SK-N-SH treated with all-trans-retinoic acid at 6 μM for 48 hours (cell line): ENCODE data around the gene ADGRF5.
"Not testable (repeated sequence)": the region's sequence is repeated elsewhere in the genome, so short reads cannot be mapped to it uniquely, and the experiment has no call there.

Experiments
- ATAC-seq: fragments of 200-7000 bp; cut with Tn5 transposase; 3 replicates; pipeline ENCODE4 v1.9.1; 2020; ENCODE audit warnings: mild to moderate bottlenecking, moderate library complexity
- ARNTL ChIP-seq: fragments of 450-650 bp; formaldehyde crosslinking; IDR thresholded peaks from 2 replicates; pipeline ENCODE4 v1.5.0; 2020; ENCODE audit warnings: low read depth, mild to moderate bottlenecking, moderate library complexity, borderline replicate concordance
- BACH2 ChIP-seq: fragments of 250-450 bp; sonication (Bioruptor Pico); IDR thresholded peaks from 2 replicates; pipeline ENCODE4 v1.9.0; 2021; ENCODE audit warnings: mild to moderate bottlenecking, borderline replicate concordance
- CSDC2 ChIP-seq: fragments of 250-450 bp; sonication (Bioruptor Pico); IDR thresholded peaks from 2 replicates; pipeline ENCODE4 v1.5.0; 2020; ENCODE audit warnings: mild to moderate bottlenecking, moderate library complexity
- ESRRG ChIP-seq: fragments of 250-450 bp; sonication (Bioruptor Pico); IDR thresholded peaks from 2 replicates; pipeline ENCODE4 v1.6.1; 2021; ENCODE audit warnings: mild to moderate bottlenecking
- GLIS3 ChIP-seq: fragments of 250-450 bp; sonication (Bioruptor Pico); IDR thresholded peaks from 2 replicates; pipeline ENCODE4 v1.5.0; 2020; ENCODE audit warnings: mild to moderate bottlenecking, moderate library complexity
- ISL1 ChIP-seq: fragments of 250-450 bp; sonication (Bioruptor Pico); IDR thresholded peaks from 2 replicates; pipeline ENCODE4 v2.1.2; 2022; ENCODE audit warnings: mild to moderate bottlenecking, moderate library complexity
- OSR1 ChIP-seq: fragments of 250-450 bp; sonication (Bioruptor Pico); IDR thresholded peaks from 2 replicates; pipeline ENCODE4 v1.8.0; 2022; ENCODE audit warnings: moderate library complexity, mild to moderate bottlenecking, inconsistent platforms
- PPARA ChIP-seq: fragments of 250-450 bp; sonication (Bioruptor Pico); IDR thresholded peaks from 2 replicates; pipeline ENCODE4 v1.5.0; 2020; ENCODE audit warnings: mild to moderate bottlenecking, borderline replicate concordance
- RARB ChIP-seq: fragments of 250-450 bp; sonication (Bioruptor Pico); IDR thresholded peaks from 2 replicates; pipeline ENCODE4 v1.8.0; 2021; ENCODE audit warnings: mild to moderate bottlenecking, moderate library complexity
- ZC3H10 ChIP-seq: fragments of 250-450 bp; sonication (Bioruptor Pico); IDR thresholded peaks from 2 replicates; pipeline ENCODE4 v1.5.1; 2021; ENCODE audit warnings: mild to moderate bottlenecking, moderate library complexity
- ZFP3 ChIP-seq: fragments of 250-450 bp; sonication (Bioruptor Pico); IDR thresholded peaks from 2 replicates; pipeline ENCODE4 v1.5.0; 2020; ENCODE audit warnings: mild to moderate bottlenecking, moderate library complexity
- ZFP30 ChIP-seq: fragments of 450-650 bp; formaldehyde crosslinking; IDR thresholded peaks from 2 replicates; pipeline ENCODE4 v1.5.0; 2022; ENCODE audit warnings: mild to moderate bottlenecking, moderate library complexity
- ZNF565 ChIP-seq: fragments of 450-650 bp; formaldehyde crosslinking; conservative IDR thresholded peaks from 2 replicates; pipeline ENCODE4 v1.5.0; 2020; ENCODE audit warnings: low read depth, mild to moderate bottlenecking, moderate library complexity
- ZNF70 ChIP-seq: fragments of 450-650 bp; formaldehyde crosslinking; IDR thresholded peaks from 2 replicates; pipeline ENCODE4 v1.5.0; 2020; ENCODE audit warnings: mild to moderate bottlenecking, moderate library complexity
- ZNF8 ChIP-seq: fragments of 450-650 bp; formaldehyde crosslinking; IDR thresholded peaks from 2 replicates; pipeline ENCODE4 v1.5.0; 2020; ENCODE audit warnings: mild to moderate bottlenecking, moderate library complexity
- TF ChIP-seq, protein P1 (sequence below): fragments of 250-450 bp; sonication (Bioruptor Pico); IDR thresholded peaks from 2 replicates; pipeline ENCODE4 v1.5.1; 2020; ENCODE audit warnings: low read depth, mild to moderate bottlenecking, moderate library complexity
- TF ChIP-seq, protein P2 (sequence below): fragments of 250-450 bp; sonication (Bioruptor Pico); IDR thresholded peaks from 2 replicates; pipeline ENCODE4 v1.8.0; 2020; ENCODE audit warnings: mild to moderate bottlenecking, moderate library complexity, borderline replicate concordance
- TF ChIP-seq, protein P3 (sequence below): fragments of 250-450 bp; sonication (Bioruptor Pico); IDR thresholded peaks from 2 replicates; pipeline ENCODE4 v1.5.1; 2021; ENCODE audit warnings: mild to moderate bottlenecking, moderate library complexity
- TF ChIP-seq, protein P4 (sequence below): fragments of 250-450 bp; sonication (Bioruptor Pico); IDR thresholded peaks from 2 replicates; pipeline ENCODE4 v1.8.0; 2021; ENCODE audit warnings: low read depth, mild to moderate bottlenecking, moderate library complexity, borderline replicate concordance
- TF ChIP-seq, protein P5 (sequence below): fragments of 250-450 bp; sonication (Bioruptor Pico); IDR thresholded peaks from 2 replicates; pipeline ENCODE4 v1.5.0; 2020; ENCODE audit warnings: mild to moderate bottlenecking, moderate library complexity

ADGRF5 gene

DNA sequence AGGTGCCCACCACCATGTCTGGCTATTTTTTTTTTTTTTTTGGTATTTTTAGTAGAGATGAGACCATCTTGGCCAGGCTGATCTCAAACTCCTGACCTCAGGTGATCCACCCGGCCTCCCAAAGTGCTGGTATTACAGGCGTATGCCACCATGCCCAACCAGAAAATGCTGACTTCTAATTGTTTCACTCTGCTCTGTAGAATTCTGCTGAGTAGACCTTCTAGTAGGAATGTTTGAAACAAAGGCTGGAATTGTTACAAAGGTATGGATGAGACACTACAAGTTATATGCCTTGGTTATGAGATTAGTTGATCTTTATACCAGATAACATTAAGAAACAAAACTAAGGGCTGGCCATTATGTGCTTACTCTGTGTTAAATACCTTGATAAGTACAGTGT is 83.7 kb downstream of the ADGRF5 start (continued):
- TF ChIP-seq BACH2 (CRISPR knock-in tag) (no peak), ZFP3 (CRISPR knock-in tag) (no peak), ZNF565 (CRISPR knock-in tag) (no peak), ZFP30 (CRISPR knock-in tag) (no peak)

DNA sequence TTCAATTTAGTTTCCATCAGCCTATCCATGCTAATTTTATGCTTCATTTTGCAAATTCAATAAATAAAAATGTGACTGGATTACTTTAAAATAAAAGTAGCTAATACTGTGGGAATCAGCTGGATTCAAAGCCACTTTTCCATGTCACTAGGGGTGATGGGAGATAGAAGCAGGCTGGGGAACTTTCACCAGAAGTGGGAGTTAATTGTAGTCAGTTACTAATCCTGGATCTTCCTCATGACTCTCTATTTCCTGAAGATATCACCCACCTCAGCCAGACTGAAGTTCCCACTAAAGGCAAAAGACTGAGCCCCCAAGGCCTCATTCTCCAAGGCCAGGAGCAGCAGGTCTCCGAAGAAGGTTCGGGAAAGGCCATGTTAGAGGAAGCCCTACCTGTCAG is 86.7 kb downstream of the ADGRF5 start:
- not testable (repeated sequence) for ATAC-seq

DNA sequence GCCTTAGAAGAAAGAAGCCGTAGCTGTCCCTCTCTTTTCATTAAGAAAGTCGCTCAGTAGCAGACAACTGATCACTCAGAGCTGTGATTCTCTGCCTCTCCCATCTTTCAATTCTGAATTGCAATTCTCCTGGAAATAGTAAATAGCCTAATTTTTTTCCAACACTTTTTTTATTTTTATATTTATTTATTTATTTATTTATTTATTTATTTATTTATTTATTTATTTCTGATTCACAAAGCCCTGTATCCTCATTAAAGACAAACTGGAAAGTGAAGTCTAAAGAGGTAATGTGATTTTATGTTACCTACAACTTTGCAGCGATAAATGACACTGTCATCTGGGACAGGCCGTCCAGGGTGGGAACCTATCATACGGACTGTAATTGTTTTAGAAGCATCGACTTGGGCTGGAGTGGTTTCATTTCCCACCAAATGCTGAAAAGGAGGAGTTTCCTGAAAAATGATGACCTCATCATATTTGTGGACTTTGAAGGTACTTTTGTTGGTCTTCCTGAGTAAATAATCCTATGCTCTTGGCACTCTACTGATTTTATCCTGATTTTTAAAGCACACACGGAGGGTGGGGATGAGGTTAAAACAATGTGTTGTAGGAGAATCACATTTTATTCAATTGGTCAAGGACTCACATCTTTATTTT is 87.4 kb downstream of the ADGRF5 start:
- not testable (repeated sequence) for ATAC-seq

DNA sequence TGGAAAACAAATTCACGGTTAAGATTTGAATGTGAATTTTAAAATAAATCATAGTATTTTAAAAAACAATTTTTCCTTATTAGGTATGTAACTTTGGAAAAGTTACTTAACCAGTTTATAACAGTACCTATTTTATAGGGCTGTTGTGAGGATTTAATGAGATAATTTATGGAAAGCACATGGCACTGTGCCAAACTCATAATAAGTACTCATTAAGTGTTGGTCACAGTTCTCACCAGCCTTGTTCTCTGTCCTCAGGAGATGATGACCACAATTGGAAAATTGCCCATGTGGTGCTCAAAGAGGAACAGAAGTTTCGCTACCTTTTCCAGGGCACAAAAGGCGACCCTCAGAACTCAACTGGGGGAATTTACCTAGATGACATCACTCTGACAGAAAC is 88.9 kb downstream of the ADGRF5 start:
- no peak for ATAC-seq
- TF ChIP-seq OSR1 (CRISPR knock-in tag): no peak
- TF ChIP-seq BACH2 (CRISPR knock-in tag): no peak
- TF ChIP-seq RARB (CRISPR knock-in tag): no peak
- TF ChIP-seq, protein P1, sequence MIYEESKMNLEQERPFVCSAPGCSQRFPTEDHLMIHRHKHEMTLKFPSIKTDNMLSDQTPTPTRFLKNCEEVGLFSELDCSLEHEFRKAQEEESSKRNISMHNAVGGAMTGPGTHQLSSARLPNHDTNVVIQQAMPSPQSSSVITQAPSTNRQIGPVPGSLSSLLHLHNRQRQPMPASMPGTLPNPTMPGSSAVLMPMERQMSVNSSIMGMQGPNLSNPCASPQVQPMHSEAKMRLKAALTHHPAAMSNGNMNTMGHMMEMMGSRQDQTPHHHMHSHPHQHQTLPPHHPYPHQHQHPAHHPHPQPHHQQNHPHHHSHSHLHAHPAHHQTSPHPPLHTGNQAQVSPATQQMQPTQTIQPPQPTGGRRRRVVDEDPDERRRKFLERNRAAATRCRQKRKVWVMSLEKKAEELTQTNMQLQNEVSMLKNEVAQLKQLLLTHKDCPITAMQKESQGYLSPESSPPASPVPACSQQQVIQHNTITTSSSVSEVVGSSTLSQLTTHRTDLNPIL (CRISPR knock-in tag): no peak
- TF ChIP-seq, protein P2, sequence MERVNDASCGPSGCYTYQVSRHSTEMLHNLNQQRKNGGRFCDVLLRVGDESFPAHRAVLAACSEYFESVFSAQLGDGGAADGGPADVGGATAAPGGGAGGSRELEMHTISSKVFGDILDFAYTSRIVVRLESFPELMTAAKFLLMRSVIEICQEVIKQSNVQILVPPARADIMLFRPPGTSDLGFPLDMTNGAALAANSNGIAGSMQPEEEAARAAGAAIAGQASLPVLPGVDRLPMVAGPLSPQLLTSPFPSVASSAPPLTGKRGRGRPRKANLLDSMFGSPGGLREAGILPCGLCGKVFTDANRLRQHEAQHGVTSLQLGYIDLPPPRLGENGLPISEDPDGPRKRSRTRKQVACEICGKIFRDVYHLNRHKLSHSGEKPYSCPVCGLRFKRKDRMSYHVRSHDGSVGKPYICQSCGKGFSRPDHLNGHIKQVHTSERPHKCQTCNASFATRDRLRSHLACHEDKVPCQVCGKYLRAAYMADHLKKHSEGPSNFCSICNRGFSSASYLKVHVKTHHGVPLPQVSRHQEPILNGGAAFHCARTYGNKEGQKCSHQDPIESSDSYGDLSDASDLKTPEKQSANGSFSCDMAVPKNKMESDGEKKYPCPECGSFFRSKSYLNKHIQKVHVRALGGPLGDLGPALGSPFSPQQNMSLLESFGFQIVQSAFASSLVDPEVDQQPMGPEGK (CRISPR knock-in tag): no peak
- TF ChIP-seq PPARA: no peak
- no peak for TF ChIP-seq ZC3H10
- TF ChIP-seq, protein P3, sequence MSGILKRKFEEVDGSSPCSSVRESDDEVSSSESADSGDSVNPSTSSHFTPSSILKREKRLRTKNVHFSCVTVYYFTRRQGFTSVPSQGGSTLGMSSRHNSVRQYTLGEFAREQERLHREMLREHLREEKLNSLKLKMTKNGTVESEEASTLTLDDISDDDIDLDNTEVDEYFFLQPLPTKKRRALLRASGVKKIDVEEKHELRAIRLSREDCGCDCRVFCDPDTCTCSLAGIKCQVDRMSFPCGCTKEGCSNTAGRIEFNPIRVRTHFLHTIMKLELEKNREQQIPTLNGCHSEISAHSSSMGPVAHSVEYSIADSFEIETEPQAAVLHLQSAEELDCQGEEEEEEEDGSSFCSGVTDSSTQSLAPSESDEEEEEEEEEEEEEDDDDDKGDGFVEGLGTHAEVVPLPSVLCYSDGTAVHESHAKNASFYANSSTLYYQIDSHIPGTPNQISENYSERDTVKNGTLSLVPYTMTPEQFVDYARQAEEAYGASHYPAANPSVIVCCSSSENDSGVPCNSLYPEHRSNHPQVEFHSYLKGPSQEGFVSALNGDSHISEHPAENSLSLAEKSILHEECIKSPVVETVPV (CRISPR knock-in tag): no peak
- TF ChIP-seq, protein P4, sequence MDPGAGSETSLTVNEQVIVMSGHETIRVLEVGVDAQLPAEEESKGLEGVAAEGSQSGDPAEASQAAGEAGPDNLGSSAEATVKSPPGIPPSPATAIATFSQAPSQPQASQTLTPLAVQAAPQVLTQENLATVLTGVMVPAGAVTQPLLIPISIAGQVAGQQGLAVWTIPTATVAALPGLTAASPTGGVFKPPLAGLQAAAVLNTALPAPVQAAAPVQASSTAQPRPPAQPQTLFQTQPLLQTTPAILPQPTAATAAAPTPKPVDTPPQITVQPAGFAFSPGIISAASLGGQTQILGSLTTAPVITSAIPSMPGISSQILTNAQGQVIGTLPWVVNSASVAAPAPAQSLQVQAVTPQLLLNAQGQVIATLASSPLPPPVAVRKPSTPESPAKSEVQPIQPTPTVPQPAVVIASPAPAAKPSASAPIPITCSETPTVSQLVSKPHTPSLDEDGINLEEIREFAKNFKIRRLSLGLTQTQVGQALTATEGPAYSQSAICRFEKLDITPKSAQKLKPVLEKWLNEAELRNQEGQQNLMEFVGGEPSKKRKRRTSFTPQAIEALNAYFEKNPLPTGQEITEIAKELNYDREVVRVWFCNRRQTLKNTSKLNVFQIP (CRISPR knock-in tag): no peak
- no peak for TF ChIP-seq ZNF70 (CRISPR knock-in tag)
- TF ChIP-seq ZNF565 (CRISPR knock-in tag): no peak
- no peak for TF ChIP-seq ARNTL
- TF ChIP-seq, protein P5, sequence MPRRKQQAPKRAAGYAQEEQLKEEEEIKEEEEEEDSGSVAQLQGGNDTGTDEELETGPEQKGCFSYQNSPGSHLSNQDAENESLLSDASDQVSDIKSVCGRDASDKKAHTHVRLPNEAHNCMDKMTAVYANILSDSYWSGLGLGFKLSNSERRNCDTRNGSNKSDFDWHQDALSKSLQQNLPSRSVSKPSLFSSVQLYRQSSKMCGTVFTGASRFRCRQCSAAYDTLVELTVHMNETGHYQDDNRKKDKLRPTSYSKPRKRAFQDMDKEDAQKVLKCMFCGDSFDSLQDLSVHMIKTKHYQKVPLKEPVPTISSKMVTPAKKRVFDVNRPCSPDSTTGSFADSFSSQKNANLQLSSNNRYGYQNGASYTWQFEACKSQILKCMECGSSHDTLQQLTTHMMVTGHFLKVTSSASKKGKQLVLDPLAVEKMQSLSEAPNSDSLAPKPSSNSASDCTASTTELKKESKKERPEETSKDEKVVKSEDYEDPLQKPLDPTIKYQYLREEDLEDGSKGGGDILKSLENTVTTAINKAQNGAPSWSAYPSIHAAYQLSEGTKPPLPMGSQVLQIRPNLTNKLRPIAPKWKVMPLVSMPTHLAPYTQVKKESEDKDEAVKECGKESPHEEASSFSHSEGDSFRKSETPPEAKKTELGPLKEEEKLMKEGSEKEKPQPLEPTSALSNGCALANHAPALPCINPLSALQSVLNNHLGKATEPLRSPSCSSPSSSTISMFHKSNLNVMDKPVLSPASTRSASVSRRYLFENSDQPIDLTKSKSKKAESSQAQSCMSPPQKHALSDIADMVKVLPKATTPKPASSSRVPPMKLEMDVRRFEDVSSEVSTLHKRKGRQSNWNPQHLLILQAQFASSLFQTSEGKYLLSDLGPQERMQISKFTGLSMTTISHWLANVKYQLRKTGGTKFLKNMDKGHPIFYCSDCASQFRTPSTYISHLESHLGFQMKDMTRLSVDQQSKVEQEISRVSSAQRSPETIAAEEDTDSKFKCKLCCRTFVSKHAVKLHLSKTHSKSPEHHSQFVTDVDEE (CRISPR knock-in tag): no peak
- no peak for TF ChIP-seq ISL1
- TF ChIP-seq ESRRG: no peak

DNA sequence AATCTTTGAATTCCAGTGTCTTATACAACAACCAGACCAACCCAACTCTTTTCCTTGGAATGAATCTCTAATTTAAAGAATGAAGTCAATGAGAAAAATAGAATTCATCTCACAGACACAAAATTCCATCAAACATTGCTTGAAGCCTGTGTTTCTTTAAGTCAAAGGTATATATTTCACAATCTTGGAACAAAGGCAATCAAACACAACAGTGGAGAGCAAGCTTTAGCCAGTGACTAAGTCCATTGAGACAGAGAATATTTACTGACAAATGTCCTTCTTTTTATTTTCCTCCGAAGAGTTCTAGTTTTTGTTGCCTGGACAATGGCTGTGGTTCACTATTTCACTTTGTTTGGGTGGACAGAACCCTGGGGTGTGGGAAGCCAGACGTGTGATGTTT is 92.8 kb downstream of the ADGRF5 start:
- ATAC-seq: no peak
- TF ChIP-seq OSR1 (CRISPR knock-in tag): no peak
- TF ChIP-seq CSDC2 (CRISPR knock-in tag): no peak
- TF ChIP-seq ARNTL: no peak
- TF ChIP-seq ZNF8 (CRISPR knock-in tag): no peak
- TF ChIP-seq, protein P4 (CRISPR knock-in tag): no peak
- no peak for TF ChIP-seq ZNF565 (CRISPR knock-in tag)
- no peak for TF ChIP-seq ESRRG
- TF ChIP-seq, protein P1 (CRISPR knock-in tag): no peak
- TF ChIP-seq GLIS3 (CRISPR knock-in tag): no peak
- TF ChIP-seq, protein P2 (CRISPR knock-in tag): no peak
- TF ChIP-seq PPARA: no peak
